KMS-11 (cell line): ENCODE measurements around the gene GLI3.

Source experiments
- H2AFZ ChIP-seq: fragments of 200-600 bp; sonication (generic); 2 replicates; pipeline ENCODE4 v1.6.1; 2016; ENCODE audit warnings: antibody characterized with exemption, mixed run types, low read depth
- H3K27ac ChIP-seq: fragments of 200-600 bp; sonication (generic); 2 replicates; pipeline ENCODE4 v1.6.1; 2016; ENCODE audit warnings: mild to moderate bottlenecking, mixed run types
- H3K27me3 ChIP-seq: fragments of 200-600 bp; sonication (generic); 2 replicates; pipeline ENCODE4 v1.6.1; 2017; ENCODE audit warnings: mild to moderate bottlenecking, low read depth, mixed run types, moderate library complexity; ENCODE audit not compliant: insufficient read depth
- H3K36me3 ChIP-seq: fragments of 200-600 bp; sonication (generic); 2 replicates; pipeline ENCODE4 v1.6.1; 2017; ENCODE audit warnings: mild to moderate bottlenecking, mixed run types; ENCODE audit not compliant: insufficient read depth
- H3K4me1 ChIP-seq: fragments of 200-600 bp; sonication (generic); 2 replicates; pipeline ENCODE4 v1.6.1; 2016; ENCODE audit warnings: mild to moderate bottlenecking, low read depth, mixed run types; ENCODE audit not compliant: poor library complexity, severe bottlenecking
- H3K4me2 ChIP-seq: fragments of 200-600 bp; sonication (generic); 2 replicates; pipeline ENCODE4 v1.7.0; 2016; ENCODE audit warnings: mild to moderate bottlenecking, mixed run types
- H3K4me3 ChIP-seq: fragments of 200-600 bp; sonication (generic); IDR thresholded peaks from 2 replicates; pipeline ENCODE4 v1.6.1; 2017; ENCODE audit warnings: low read depth, low read length, mixed read lengths; ENCODE audit not compliant: insufficient read depth
- H3K79me2 ChIP-seq: fragments of 200-600 bp; sonication (generic); 2 replicates; pipeline ENCODE4 v1.6.1; 2016; ENCODE audit warnings: low read depth, mixed run types; ENCODE audit not compliant: insufficient read depth
- H3K9ac ChIP-seq: fragments of 200-600 bp; sonication (generic); 2 replicates; pipeline ENCODE4 v1.6.1; 2016; ENCODE audit warnings: mild to moderate bottlenecking, mixed run types
- H4K20me1 ChIP-seq: fragments of 200-600 bp; sonication (generic); 2 replicates; pipeline ENCODE4 v1.6.1; 2016; ENCODE audit warnings: mild to moderate bottlenecking, mixed run types; ENCODE audit not compliant: insufficient read depth
- CTCF ChIP-seq: fragments of 200-600 bp; sonication (generic); conservative IDR thresholded peaks from 2 replicates; pipeline ENCODE4 v1.6.1; 2017; ENCODE audit warnings: low read depth, mild to moderate bottlenecking, antibody characterized with exemption, low read length, moderate library complexity, mixed read lengths

GLI3 gene

GRCh38 chr7:42208572-42208971, 28.4 kb downstream of the GLI3 start:
- Histone ChIP-seq H3K27ac (no peak overlapping the region), H3K79me2 (no peaks in the 10 kb centered on the region), H2AFZ (no peak overlapping the region), H3K4me3 (no peak overlapping the region), H3K4me1 (no peaks in the 10 kb centered on the region), H3K27me3 (no peaks in the 10 kb centered on the region), H4K20me1 (no peaks in the 10 kb centered on the region), H3K36me3 (no peaks in the 10 kb centered on the region), H3K4me2 (no peak overlapping the region), H3K9ac (no peak overlapping the region)
- TF ChIP-seq CTCF = no peak

GRCh38 chr7:42207420-42207819, 29.6 kb downstream of the GLI3 start:
- H2AFZ ChIP-seq = no peak overlapping the region
- no peaks in the 10 kb centered on the region for H3K4me1 ChIP-seq
- no peak overlapping the region for H3K27ac ChIP-seq
- H3K4me3 ChIP-seq = no peak overlapping the region
- H4K20me1 ChIP-seq = no peaks in the 10 kb centered on the region
- H3K79me2 ChIP-seq = no peaks in the 10 kb centered on the region
- no peaks in the 10 kb centered on the region for H3K27me3 ChIP-seq
- H3K36me3 ChIP-seq = no peaks in the 10 kb centered on the region
- TF ChIP-seq CTCF = no peak
- H3K9ac ChIP-seq = no peak overlapping the region
- H3K4me2 ChIP-seq = no peak overlapping the region

- Histone ChIP-seq H2AFZ (no peak overlapping the region), H3K9ac (no peak overlapping the region), H3K36me3 (no peaks in the 10 kb centered on the region), H3K27me3 (no peaks in the 10 kb centered on the region), H3K4me2 (no peak overlapping the region), H3K27ac (no peak overlapping the region), H3K4me1 (no peaks in the 10 kb centered on the region), H3K79me2 (no peaks in the 10 kb centered on the region), H4K20me1 (no peaks in the 10 kb centered on the region), H3K4me3 (no peak overlapping the region)
- TF ChIP-seq CTCF = no peak
Measured at GRCh38 chr7:42203336-42203735, 33.7 kb downstream of the GLI3 start.

- no peak for TF ChIP-seq CTCF
- Histone ChIP-seq H3K27ac (no peak overlapping the region), H2AFZ (no peak overlapping the region), H3K4me1 (no peaks in the 10 kb centered on the region), H3K4me2 (no peak overlapping the region), H3K36me3 (no peaks in the 10 kb centered on the region), H4K20me1 (no peaks in the 10 kb centered on the region), H3K9ac (no peak overlapping the region), H3K27me3 (no peaks in the 10 kb centered on the region), H3K79me2 (no peaks in the 10 kb centered on the region), H3K4me3 (no peak overlapping the region)
Measured at GRCh38 chr7:42202601-42203000, 34.4 kb downstream of the GLI3 start.
